ENCODE results near the gene ITGAE.

ITGAE gene

GRCh38 chr17:3689262-3690093, 111.5 kb downstream of the ITGAE start:
- DNase-seq: no peak

GRCh38 chr17:3688852-3689261, 112.1 kb downstream of the ITGAE start:
- DNase-seq: no peak

- DNase-seq: no peak
These were observed 112.9 kb downstream of the ITGAE start for GRCh38 chr17:3688027-3688553.

GRCh38 chr17:3685174-3685573, 115.8 kb downstream of the ITGAE start:
- DNase-seq: no peak

- peak; percentile 64 for DNase-seq
These were observed 117.9 kb downstream of the ITGAE start for GRCh38 chr17:3683054-3683511.

GRCh38 chr17:3682033-3682432, 119.0 kb downstream of the ITGAE start:
- no peak for DNase-seq

- DNase-seq: no peak
These were observed 119.4 kb downstream of the ITGAE start for GRCh38 chr17:3681565-3681964.

GRCh38 chr17:3681057-3681456, 119.9 kb downstream of the ITGAE start:
- no peak for DNase-seq

- no peak for DNase-seq
These were observed 121.4 kb downstream of the ITGAE start for GRCh38 chr17:3679531-3680126.

- no peak for DNase-seq
These were observed 122.0 kb downstream of the ITGAE start for GRCh38 chr17:3678821-3679530.

GRCh38 chr17:3678095-3678820, 122.7 kb downstream of the ITGAE start:
- DNase-seq: no peak

GRCh38 chr17:3675886-3676285, 125.1 kb downstream of the ITGAE start:
- no peak for DNase-seq

GRCh38 chr17:3672571-3672970, 128.4 kb downstream of the ITGAE start:
- no peak for DNase-seq

- no peak for DNase-seq
These were observed 131.4 kb downstream of the ITGAE start for GRCh38 chr17:3669548-3669947.

- DNase-seq: no peak
These were observed 132.0 kb downstream of the ITGAE start for GRCh38 chr17:3669085-3669347.

- DNase-seq: peak; percentile 99
These were observed 132.5 kb downstream of the ITGAE start, which contains the start of the genes EMC6 and TAX1BP3 for GRCh38 chr17:3668279-3669084. TSS of gene EMC6 (plus strand) at chr17:3668812. CDS start at chr17:3669147, 335 bp downstream. TSS of gene TAX1BP3 (minus strand) at chr17:3668578. CDS start at chr17:3668526, 52 bp downstream.

- peak; percentile 2 for DNase-seq
These were observed 133.4 kb downstream of the ITGAE start for GRCh38 chr17:3667366-3668278.

GRCh38 chr17:3666516-3666915, 134.5 kb downstream of the ITGAE start:
- DNase-seq: no peak

- DNase-seq: no peak
These were observed 135.2 kb downstream of the ITGAE start for GRCh38 chr17:3665834-3666233.

Measured in CD4-positive, alpha-beta T cell treated with Interleukin-12 subunit alpha and Interleukin-12 subunit beta, for 1 hour (primary cell).